Thyroid gland (tissue), 4 donors: ENCODE measurements around the gene EPHA8. TPM values are rescaled to one million over a fixed set of nuclear protein-coding genes. Genes with fewer than 3 reads are reported as not detected.
A peak's percentile ranks its signal among the peaks of the same experiment; 100 is the strongest.

Experiments
- DNase-seq, 2 donors: peaks; one replicate each; pipeline ENCODE4 v3.0.0-alpha.2; 2019
- H3K27ac ChIP-seq, 3 donors: fragments of 200-600 bp; sonication (generic); 1 replicate in 2 of 3; 2 replicates in 1 of 3; pipeline ENCODE4 v1.5.1; 2016 to 2019; ENCODE audit warnings: mild to moderate bottlenecking in 1 of 3, moderate library complexity in 1 of 3
- H3K27me3 ChIP-seq: fragments of 200-600 bp; sonication (generic); one replicate; pipeline ENCODE4 v1.5.1; 2019
- H3K36me3 ChIP-seq, 2 donors: fragments of 200-600 bp; sonication (generic); one replicate each; pipeline ENCODE4 v1.5.1; 2016 to 2019
- H3K4me1 ChIP-seq, 2 donors: fragments of 200-600 bp; sonication (generic); one replicate each; pipeline ENCODE4 v1.5.1; 2017 to 2019
- H3K4me3 ChIP-seq, 3 donors: fragments of 200-600 bp; sonication (generic); replicated peaks in 1 of 3; 1 replicate in 2 of 3; 2 replicates in 1 of 3; pipeline ENCODE4 v1.5.1; 2016; ENCODE audit warnings: mild to moderate bottlenecking in 1 of 3
- H3K9me3 ChIP-seq: fragments of 200-600 bp; sonication (generic); one replicate; pipeline ENCODE4 v1.5.1; 2017
- POLR2A ChIP-seq, 2 donors: fragments of 450-650 bp; IDR thresholded peaks; one replicate each; pipeline ENCODE4 v1.6.1; 2017; ENCODE audit warnings: antibody characterized with exemption in 2 of 2, mild to moderate bottlenecking in 2 of 2, moderate library complexity in 1 of 2
- WGBS, 2 donors: methylation state at CpG; one replicate each; pipeline ENCODE4 v1.1.5; 2017; 5-methylcytosine and 5-hydroxymethylcytosine counted together
- intact Hi-C: fragments of 100-400 bp; cut with DNase I; formaldehyde crosslinking; loops from one replicate; pipeline ENCODE4 v1.15.1; 2023
- total RNA-seq, 4 donors: library from RNA; depleted of rRNA; stranded (reverse); fragments of >200 nt; gene quantifications; one replicate each; pipeline ENCODE4 v1.2.3, GENCODE V29; 2016
- TF ChIP-seq, protein P1 (sequence below), 6 experiments: fragments of 200-600 bp in 3 of 6; fragments of 450-650 bp in 3 of 6; sonication (generic) in 3 of 6; IDR thresholded peaks; one replicate each; pipeline ENCODE4 v1.5.1; 2016 to 2019; ENCODE audit warnings: antibody characterized with exemption in 6 of 6, mild to moderate bottlenecking in 2 of 6, inconsistent platforms in 1 of 6, moderate library complexity in 1 of 6

The EPHA8 gene
- total RNA-seq, 4 donors from 2014 or later: not detected

GRCh38 chr1:22553104-22553880, 10.0 kb upstream of the EPHA8 start:
- no peaks in the 10 kb centered on the region for H3K36me3 ChIP-seq
- H3K9me3 ChIP-seq: no peaks in the 10 kb centered on the region
- H3K4me1 ChIP-seq: no peaks in the 10 kb centered on the region
- WGBS, 2 donors: 57 to 65% methylated on average over 6 to 13 of the region's 18 CpGs
- intact Hi-C loops: no loop called here
- no peak overlapping the region for H3K27ac ChIP-seq
- no peak for TF ChIP-seq POLR2A (IDR thresholded peaks at IDR 0.05)
- TF ChIP-seq, protein P1, sequence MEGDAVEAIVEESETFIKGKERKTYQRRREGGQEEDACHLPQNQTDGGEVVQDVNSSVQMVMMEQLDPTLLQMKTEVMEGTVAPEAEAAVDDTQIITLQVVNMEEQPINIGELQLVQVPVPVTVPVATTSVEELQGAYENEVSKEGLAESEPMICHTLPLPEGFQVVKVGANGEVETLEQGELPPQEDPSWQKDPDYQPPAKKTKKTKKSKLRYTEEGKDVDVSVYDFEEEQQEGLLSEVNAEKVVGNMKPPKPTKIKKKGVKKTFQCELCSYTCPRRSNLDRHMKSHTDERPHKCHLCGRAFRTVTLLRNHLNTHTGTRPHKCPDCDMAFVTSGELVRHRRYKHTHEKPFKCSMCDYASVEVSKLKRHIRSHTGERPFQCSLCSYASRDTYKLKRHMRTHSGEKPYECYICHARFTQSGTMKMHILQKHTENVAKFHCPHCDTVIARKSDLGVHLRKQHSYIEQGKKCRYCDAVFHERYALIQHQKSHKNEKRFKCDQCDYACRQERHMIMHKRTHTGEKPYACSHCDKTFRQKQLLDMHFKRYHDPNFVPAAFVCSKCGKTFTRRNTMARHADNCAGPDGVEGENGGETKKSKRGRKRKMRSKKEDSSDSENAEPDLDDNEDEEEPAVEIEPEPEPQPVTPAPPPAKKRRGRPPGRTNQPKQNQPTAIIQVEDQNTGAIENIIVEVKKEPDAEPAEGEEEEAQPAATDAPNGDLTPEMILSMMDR (IDR thresholded peaks at IDR 0.05): no peak
- no peak overlapping the region for H3K4me3 ChIP-seq
- no peak for DNase-seq
- no peaks in the 10 kb centered on the region for H3K27me3 ChIP-seq

GRCh38 chr1:22553991-22554522, 9.2 kb upstream of the EPHA8 start:
- Histone ChIP-seq H3K4me1 (no peaks in the 10 kb centered on the region), H3K27ac (no peak overlapping the region), H3K27me3 (no peaks in the 10 kb centered on the region), H3K4me3 (no peak overlapping the region), H3K36me3 (no peaks in the 10 kb centered on the region), H3K9me3 (no peaks in the 10 kb centered on the region)
- TF ChIP-seq, protein P1 (IDR thresholded peaks at IDR 0.05): no peak
- TF ChIP-seq POLR2A (IDR thresholded peaks at IDR 0.05): no peak
- intact Hi-C loops: no loop called here
- 85 to 89% methylated on average over 7 to 8 of the region's 8 CpGs for WGBS, 2 donors
- no peak for DNase-seq

- 69 to 75% methylated on average over 3 of the region's 3 CpGs for WGBS, 2 donors
- Histone ChIP-seq H3K27me3 (no peaks in the 10 kb centered on the region), H3K4me1 (no peaks in the 10 kb centered on the region), H3K36me3 (no peaks in the 10 kb centered on the region), H3K9me3 (no peaks in the 10 kb centered on the region), H3K27ac (no peak overlapping the region), H3K4me3 (no peak overlapping the region)
- TF ChIP-seq, protein P1 (IDR thresholded peaks at IDR 0.05): no peak
- no peak for TF ChIP-seq POLR2A (IDR thresholded peaks at IDR 0.05)
- DNase-seq: no peak
- intact Hi-C loops: no loop called here
Observed at GRCh38 chr1:22555371-22555656, 8.0 kb upstream of the EPHA8 start.

DNA sequence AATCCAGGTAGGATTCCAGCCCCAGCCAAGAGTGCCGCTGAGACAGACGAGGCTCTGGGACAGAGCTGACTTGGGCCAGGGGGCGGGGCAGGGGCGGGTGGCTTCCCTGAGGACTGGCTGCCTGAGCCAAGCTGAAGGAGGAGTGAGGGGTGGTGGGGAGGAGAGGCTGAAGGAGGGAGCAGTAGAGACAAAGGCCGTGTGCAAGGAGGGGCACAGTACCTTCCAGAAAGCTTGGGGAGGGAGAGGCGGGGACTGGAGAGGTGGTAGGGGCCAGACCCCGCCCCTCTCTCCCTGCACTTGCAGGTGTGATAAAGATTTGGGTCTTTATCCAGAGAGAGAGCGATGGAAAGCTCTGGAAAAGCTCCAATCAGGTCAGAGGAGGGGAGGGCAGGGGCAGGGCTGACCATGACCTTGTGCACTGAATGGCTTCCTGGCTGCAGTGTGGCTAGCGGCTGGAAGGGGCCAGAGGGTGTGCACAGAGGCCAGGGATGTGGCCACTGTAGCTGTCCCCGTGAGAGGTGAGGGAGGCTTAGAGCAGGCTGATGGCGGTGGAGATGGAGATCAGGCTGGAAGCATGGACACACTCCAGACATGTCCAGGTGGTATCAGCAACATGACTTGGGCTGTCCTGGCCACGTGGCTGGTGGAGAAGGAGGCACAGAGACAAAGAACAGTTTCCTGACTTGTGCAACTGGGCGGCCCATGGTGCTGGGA, 6.7 kb upstream of the EPHA8 start:
- Histone ChIP-seq H3K36me3 (no peaks in the 10 kb centered on the region), H3K27me3 (no peaks in the 10 kb centered on the region), H3K9me3 (no peaks in the 10 kb centered on the region), H3K4me3 (no peak overlapping the region), H3K4me1 (no peaks in the 10 kb centered on the region), H3K27ac (no peak overlapping the region)
- WGBS, 2 donors: 32 to 34% methylated on average over 13 of the region's 13 CpGs
- TF ChIP-seq POLR2A (IDR thresholded peaks at IDR 0.05): no peak
- intact Hi-C loops: no loop called here
- peak; percentile 6 to 18 for DNase-seq

DNA sequence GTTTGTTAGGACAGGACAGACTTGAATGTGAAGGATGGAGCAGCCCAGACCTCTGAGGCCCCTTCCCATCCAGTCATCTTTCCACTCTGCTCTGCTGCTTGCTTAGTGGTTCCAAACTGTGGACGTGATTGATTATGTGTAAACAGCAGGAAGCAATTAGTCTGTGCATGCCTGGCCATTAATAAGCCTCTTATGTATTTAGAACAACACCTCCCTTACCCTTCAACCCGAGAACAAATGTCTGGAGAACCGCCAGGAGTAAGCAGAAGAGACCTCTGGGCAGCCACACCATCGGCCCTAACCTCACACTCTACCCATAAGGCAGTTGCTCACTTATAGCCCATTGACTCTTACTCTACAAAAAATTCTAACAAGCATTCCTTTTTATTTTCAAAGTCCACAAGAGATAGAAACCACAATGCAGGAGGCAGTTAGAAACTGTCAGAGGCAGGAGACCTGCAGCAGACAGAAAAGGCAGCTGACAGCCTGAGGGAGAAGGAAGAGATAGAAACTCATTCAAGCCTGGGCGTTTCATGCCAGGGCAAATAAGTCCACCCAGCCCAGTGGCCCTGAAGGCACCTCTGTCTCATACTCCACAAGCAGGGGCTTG, 5.8 kb upstream of the EPHA8 start:
- H3K4me3 ChIP-seq: no peak overlapping the region
- intact Hi-C loops: no loop called here
- no peaks in the 10 kb centered on the region for H3K36me3 ChIP-seq
- no peaks in the 10 kb centered on the region for H3K27me3 ChIP-seq
- 58% methylated on average over 5 of the region's 5 CpGs for WGBS, 2 donors
- H3K27ac ChIP-seq: no peak overlapping the region
- no peak for DNase-seq
- TF ChIP-seq POLR2A (IDR thresholded peaks at IDR 0.05): no peak
- TF ChIP-seq, protein P1 (IDR thresholded peaks at IDR 0.05): no peak
- no peaks in the 10 kb centered on the region for H3K4me1 ChIP-seq
- no peaks in the 10 kb centered on the region for H3K9me3 ChIP-seq
